A549 (cell line): ENCODE data around the gene PTPRD. TPM values are rescaled to one million over a fixed set of nuclear protein-coding genes. Genes with fewer than 3 reads are reported as not detected.
A peak's percentile ranks its signal among the peaks of the same experiment; 100 is the strongest.

ENCODE experiments used
- ATAC-seq, 2 experiments: fragments of 200-7000 bp in 1 of 2; fragments of >200 bp in 1 of 2; cut with Nextera tagmentation in 1 of 2; cut with Tn5 transposase in 1 of 2; 3 replicates each; pipeline versions ENCODE4 v1.8.0 to v1.9.1; 2018 to 2020; ENCODE audit warnings: mild to moderate bottlenecking in 1 of 2, moderate library complexity in 1 of 2
- CTCF ChIA-PET: fragments of 300-600 bp; sonication (Branson Sonifier 250); formaldehyde crosslinking; extraction: SDS; loops from one replicate; lab custom pipeline; 2021; ENCODE audit warnings: antibody characterized with exemption, inconsistent platforms; lab: Yijun Ruan, JAX
- POLR2A ChIA-PET: fragments of 350-600 bp; formaldehyde crosslinking; extraction: SDS; loops from one replicate; lab custom pipeline; 2021; ENCODE audit warnings: antibody characterized with exemption, inconsistent platforms; lab: Yijun Ruan, JAX
- DNase-seq, 2 experiments: peaks; one replicate each; pipeline versions ENCODE4 v3.0.0 to v3.0.0-alpha.2; 2011 to 2016; ENCODE audit warnings: low read depth in 1 of 2, low spot score in 1 of 2
- FAIRE-seq: peaks from 2 replicates; lab custom pipeline; 2011; peaks lifted over from hg19 to GRCh38; lab: Jason Lieb, UNC
- H3K27ac ChIP-seq, 2 experiments: fragments of >200 bp; sonication (Bioruptor Twin); formaldehyde crosslinking; 3 replicates each; pipeline ENCODE4 v1.5.1; 2016 to 2017
- H3K4me1 ChIP-seq: fragments of >200 bp; sonication (Bioruptor Twin); formaldehyde crosslinking; 3 replicates; pipeline ENCODE4 v1.6.1; 2016
- H3K4me2 ChIP-seq: fragments of >200 bp; sonication (Bioruptor Twin); formaldehyde crosslinking; 3 replicates; pipeline ENCODE4 v1.6.1; 2016
- H3K4me3 ChIP-seq: fragments of >200 bp; sonication (Bioruptor Twin); formaldehyde crosslinking; 3 replicates; pipeline ENCODE4 v1.5.1; 2016
- H3K9me3 ChIP-seq: fragments of >200 bp; sonication (Bioruptor Twin); formaldehyde crosslinking; 3 replicates; pipeline ENCODE4 v1.6.1; 2016
- ATOH8 ChIP-seq: fragments of 250-450 bp; sonication (Bioruptor Pico); IDR thresholded peaks from 2 replicates; pipeline ENCODE4 v1.5.0; 2020; ENCODE audit warnings: low read depth, mild to moderate bottlenecking, moderate library complexity
- CHD4 ChIP-seq: fragments of 200-600 bp; sonication (generic); IDR thresholded peaks from 2 replicates; pipeline ENCODE4 v1.6.1; 2016; ENCODE audit warnings: antibody characterized with exemption, mild to moderate bottlenecking, borderline replicate concordance
- E2F6 ChIP-seq: IDR thresholded peaks from 2 replicates; pipeline ENCODE4 v1.6.1; 2012; ENCODE audit warnings: low read depth, borderline replicate concordance
- HOXA7 ChIP-seq: fragments of 250-450 bp; sonication (Bioruptor Pico); IDR thresholded peaks from 2 replicates; pipeline ENCODE4 v1.5.0; 2020; ENCODE audit warnings: mild to moderate bottlenecking, moderate library complexity
- KDM5A ChIP-seq: fragments of 200-600 bp; sonication (generic); IDR thresholded peaks from 2 replicates; pipeline ENCODE4 v1.6.1; 2016; ENCODE audit warnings: antibody characterized with exemption, mild to moderate bottlenecking
- MAFK ChIP-seq: fragments of 450-650 bp; IDR thresholded peaks from 2 replicates; pipeline ENCODE4 v1.6.1; 2014; ENCODE audit not compliant: partially characterized antibody
- MAX ChIP-seq: IDR thresholded peaks from 2 replicates; pipeline ENCODE4 v1.6.1; 2012
- MAZ ChIP-seq: fragments of 150-350 bp; IDR thresholded peaks from 2 replicates; pipeline ENCODE4 v1.6.1; 2014; ENCODE audit warnings: antibody characterized with exemption, low read depth, low read length, borderline replicate concordance
- RAD21 ChIP-seq, 2 experiments: fragments of >200 bp in 1 of 2; sonication (Bioruptor Twin) in 1 of 2; formaldehyde crosslinking in 1 of 2; IDR thresholded peaks in 1 of 2; conservative IDR thresholded peaks in 1 of 2; 2 replicates in 1 of 2; 3 replicates in 1 of 2; pipeline ENCODE4 v1.6.1; 2012 to 2018; ENCODE audit warnings: inconsistent platforms in 1 of 2
- RFX5 ChIP-seq: fragments of 450-650 bp; IDR thresholded peaks from 2 replicates; pipeline ENCODE4 v1.7.1; 2014; ENCODE audit warnings: antibody characterized with exemption, mild to moderate bottlenecking, moderate library complexity
- SREBF2 ChIP-seq: fragments of 450-650 bp; IDR thresholded peaks from 2 replicates; pipeline ENCODE4 v1.6.1; 2014; ENCODE audit warnings: mild to moderate bottlenecking, moderate library complexity
- ZNF302 ChIP-seq: fragments of 250-450 bp; sonication (Bioruptor Pico); IDR thresholded peaks from 2 replicates; pipeline ENCODE4 v1.9.0; 2021; ENCODE audit warnings: inconsistent platforms, mild to moderate bottlenecking, moderate library complexity
- WGBS: methylation state at CpG from one replicate; pipeline ENCODE4 v1.1.6; 2017; ENCODE audit errors: missing lambda C conversion rate; 5-methylcytosine and 5-hydroxymethylcytosine counted together
- polyA plus RNA-seq, 4 experiments: library from polyadenylated mRNA; depleted of rRNA in 3 of 4; stranded (reverse); fragments of >200 nt; fragmentation: RNase III in 1 of 4; extraction: RNeasy Plus Mini Kit Qiagen cat#74134 plus additional on column Dnase treatment in 1 of 4; gene quantifications; 2 replicates in 3 of 4; 3 replicates in 1 of 4; pipeline ENCODE4 v1.2.3, GENCODE V29; 2011 to 2017
- TF ChIP-seq, protein P1 (sequence below): fragments of 200-600 bp; sonication (generic); IDR thresholded peaks from 2 replicates; pipeline ENCODE4 v1.6.1; 2016; ENCODE audit warnings: antibody characterized with exemption, mild to moderate bottlenecking, moderate library complexity

The PTPRD gene
- polyA plus RNA-seq, 2 of the 4 experiments (the other 2 are of a cell fraction) = 0.39 to 1.3 TPM

GRCh38 chr9:9914174-9914573 lies 698.6 kb downstream of the PTPRD start:
- no peak for ATAC-seq
- FAIRE-seq = no peak
- POLR2A ChIA-PET = no interaction called here
- H3K4me1 ChIP-seq = no peaks in the 10 kb centered on the region
- no peak overlapping the region for H3K27ac ChIP-seq
- no peak overlapping the region for H3K4me2 ChIP-seq
- TF ChIP-seq RFX5 (no peak), ZNF302 (CRISPR knock-in tag) (no peak), E2F6 (no peak), CHD4 (no peak)
- WGBS = 0% methylated on average over 1 of the region's 3 CpGs
- no peaks in the 10 kb centered on the region; the same call in 2 of the 3 replicates for H3K9me3 ChIP-seq
- CTCF ChIA-PET = no interaction called here
- H3K4me3 ChIP-seq = no peak overlapping the region
- peak in 1 of 2 experiments; percentile 4 for DNase-seq

DNA sequence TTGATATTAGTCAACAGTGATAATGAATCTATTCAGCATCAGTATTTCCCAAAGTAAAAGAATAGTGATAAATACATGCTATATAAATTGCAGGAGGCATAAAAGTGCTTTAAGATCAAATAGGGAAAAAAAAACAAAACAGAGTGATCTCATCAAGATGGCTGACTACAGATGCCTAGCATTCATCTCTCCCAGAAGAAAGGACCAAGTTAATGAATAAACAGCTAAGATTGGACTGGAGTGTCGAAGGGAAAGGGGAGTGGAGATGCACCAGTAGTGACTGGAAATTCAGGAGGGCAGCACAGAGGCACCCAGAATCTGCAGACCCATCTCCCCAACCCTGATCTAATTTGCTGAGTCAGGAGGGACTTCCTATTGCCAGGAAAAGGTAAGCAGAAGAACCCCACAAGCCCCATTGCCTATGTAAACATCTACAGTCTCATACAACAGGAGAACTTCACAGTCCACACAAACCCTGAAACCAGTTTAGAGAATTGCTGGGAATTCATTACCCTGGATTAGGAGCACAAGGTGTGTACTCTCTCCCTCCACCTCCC lies 699.4 kb downstream of the PTPRD start:
- TF ChIP-seq MAZ (no peak), ATOH8 (CRISPR knock-in tag) (no peak), MAFK (peak; percentile 50), KDM5A (no peak)
- TF ChIP-seq, protein P1, sequence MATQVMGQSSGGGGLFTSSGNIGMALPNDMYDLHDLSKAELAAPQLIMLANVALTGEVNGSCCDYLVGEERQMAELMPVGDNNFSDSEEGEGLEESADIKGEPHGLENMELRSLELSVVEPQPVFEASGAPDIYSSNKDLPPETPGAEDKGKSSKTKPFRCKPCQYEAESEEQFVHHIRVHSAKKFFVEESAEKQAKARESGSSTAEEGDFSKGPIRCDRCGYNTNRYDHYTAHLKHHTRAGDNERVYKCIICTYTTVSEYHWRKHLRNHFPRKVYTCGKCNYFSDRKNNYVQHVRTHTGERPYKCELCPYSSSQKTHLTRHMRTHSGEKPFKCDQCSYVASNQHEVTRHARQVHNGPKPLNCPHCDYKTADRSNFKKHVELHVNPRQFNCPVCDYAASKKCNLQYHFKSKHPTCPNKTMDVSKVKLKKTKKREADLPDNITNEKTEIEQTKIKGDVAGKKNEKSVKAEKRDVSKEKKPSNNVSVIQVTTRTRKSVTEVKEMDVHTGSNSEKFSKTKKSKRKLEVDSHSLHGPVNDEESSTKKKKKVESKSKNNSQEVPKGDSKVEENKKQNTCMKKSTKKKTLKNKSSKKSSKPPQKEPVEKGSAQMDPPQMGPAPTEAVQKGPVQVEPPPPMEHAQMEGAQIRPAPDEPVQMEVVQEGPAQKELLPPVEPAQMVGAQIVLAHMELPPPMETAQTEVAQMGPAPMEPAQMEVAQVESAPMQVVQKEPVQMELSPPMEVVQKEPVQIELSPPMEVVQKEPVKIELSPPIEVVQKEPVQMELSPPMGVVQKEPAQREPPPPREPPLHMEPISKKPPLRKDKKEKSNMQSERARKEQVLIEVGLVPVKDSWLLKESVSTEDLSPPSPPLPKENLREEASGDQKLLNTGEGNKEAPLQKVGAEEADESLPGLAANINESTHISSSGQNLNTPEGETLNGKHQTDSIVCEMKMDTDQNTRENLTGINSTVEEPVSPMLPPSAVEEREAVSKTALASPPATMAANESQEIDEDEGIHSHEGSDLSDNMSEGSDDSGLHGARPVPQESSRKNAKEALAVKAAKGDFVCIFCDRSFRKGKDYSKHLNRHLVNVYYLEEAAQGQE = no peak
- CTCF ChIA-PET = no interaction called here
- Histone ChIP-seq H3K9me3 (no peaks in the 10 kb centered on the region; the same call in 2 of the 3 replicates), H3K27ac (no peak overlapping the region), H3K4me1 (no peaks in the 10 kb centered on the region), H3K4me2 (no peak overlapping the region), H3K4me3 (no peak overlapping the region)
- POLR2A ChIA-PET = no interaction called here
- no peak for FAIRE-seq
- WGBS = 3% methylated on average over 1 of the region's 1 CpG
- no peak for ATAC-seq
- no peak for DNase-seq

GRCh38 chr9:9912459-9912858 lies 700.3 kb downstream of the PTPRD start:
- ATAC-seq (no peak), FAIRE-seq (no peak)
- WGBS = 0% methylated on average over 2 of the region's 2 CpGs

DNA sequence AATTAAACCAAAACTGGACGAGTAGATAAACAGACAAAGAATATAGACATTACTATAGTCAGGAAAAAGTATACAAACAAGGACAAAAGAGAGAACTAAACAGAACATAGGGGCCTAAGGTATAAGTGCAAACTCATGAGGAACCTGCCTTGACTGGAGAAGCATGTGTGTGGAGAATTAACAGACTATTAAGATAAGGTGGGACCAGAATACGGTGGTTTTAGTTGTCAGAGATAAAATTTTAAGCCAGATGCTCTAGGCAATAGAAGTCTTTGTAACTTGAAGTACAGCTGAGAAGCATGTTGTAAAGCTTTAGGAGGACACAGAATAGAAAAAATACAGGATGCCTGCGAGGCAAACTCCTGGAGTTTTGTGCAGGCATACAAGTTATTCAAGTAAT lies 707.1 kb downstream of the PTPRD start:
- Histone ChIP-seq H3K9me3 (no peaks in the 10 kb centered on the region), H3K27ac (no peak overlapping the region), H3K4me3 (no peak overlapping the region), H3K4me1 (no peaks in the 10 kb centered on the region), H3K4me2 (no peak overlapping the region)
- DNase-seq = no peak
- 2% methylated on average over 3 of the region's 3 CpGs for WGBS
- no peak for TF ChIP-seq RAD21 (conservative IDR thresholded peaks at IDR 0.05 in 1 of 2, IDR thresholded peaks at IDR 0.05 in 1 of 2)
- no peak for FAIRE-seq
- POLR2A ChIA-PET = no interaction called here
- CTCF ChIA-PET = no interaction called here
- ATAC-seq = no peak

More at GRCh38 chr9:9912459-9912858, 700.3 kb downstream of the PTPRD start:
- ChIA-PET POLR2A (no interaction called here), CTCF (interaction anchor here (1.1 kb wide), 1 partner anchor 30 kb away, joined by 3 read pairs; no protein-coding TSS in a partner anchor)
- no peak for DNase-seq
- H3K4me2 ChIP-seq = no peak overlapping the region
- no peaks in the 10 kb centered on the region for H3K4me1 ChIP-seq
- TF ChIP-seq MAX (no peak), SREBF2 (no peak), HOXA7 (CRISPR knock-in tag) (no peak), RAD21 (conservative IDR thresholded peaks at IDR 0.05 in 1 of 2, IDR thresholded peaks at IDR 0.05 in 1 of 2) (peak in 1 of 2 experiments; percentile 19; a peak in 1 of 5 replicates)
- TF ChIP-seq, all 56 proteins: peak for 1
- no peak overlapping the region for H3K27ac ChIP-seq
- H3K4me3 ChIP-seq = no peak overlapping the region
- H3K9me3 ChIP-seq = no peaks in the 10 kb centered on the region; the same call in 2 of the 3 replicates
